Effector CD8-positive, alpha-beta T cell (primary cell): Measurements from ENCODE around the gene OR52E8.

Source experiments
- DNase-seq: peaks from one replicate; lab custom pipeline; 2025; lab: John Stamatoyannopoulos, UW

The OR52E8 gene

DNA sequence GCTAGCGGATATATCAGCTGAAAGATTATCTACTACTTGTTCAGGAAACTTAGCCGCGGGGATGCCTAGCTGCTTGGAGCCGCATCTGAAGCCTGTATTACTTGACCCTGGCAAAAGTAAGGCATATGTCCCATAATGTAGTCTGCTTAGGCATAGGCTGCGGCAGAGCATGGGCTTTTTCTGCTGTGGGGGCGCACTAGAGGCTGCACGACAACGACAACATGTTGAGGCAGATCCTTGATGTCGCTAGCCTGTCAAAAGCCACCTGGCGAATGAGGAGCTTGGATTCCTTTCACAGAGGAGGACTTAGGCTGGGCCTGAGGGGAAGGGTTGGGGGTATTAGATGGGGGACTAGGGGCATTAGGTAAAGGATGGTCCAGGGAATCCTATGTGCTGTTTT, 49.9 kb downstream of the OR52E8 start:
- no peak for DNase-seq
